ENCODE results near the gene SLC23A3. TPM values are rescaled to one million over a fixed set of nuclear protein-coding genes. Genes with fewer than 3 reads are reported as not detected.

SLC23A3 gene
- total and polyA plus RNA-seq, 9 of the 15 experiments (the other 6 are each of a cell fraction or from before 2014, with no cell fraction given) = 0.06 to 0.64 (median 0.16) TPM

Other genes with a start within 250 kb of the SLC23A3 start
Only the 7 nearest of the 21 such genes appear.
- gene NHEJ1, start 9.2 kb downstream of the SLC23A3 start, total RNA-seq (2014; rRNA removed) = 9.0 and 13.8 TPM in 2 replicates
- gene NHEJ1, start 9.2 kb downstream of the SLC23A3 start, total RNA-seq (2014; rRNA removed; fragmentation: Illumina TruSeq; extraction: Trizol) = 13.6 and 13.9 TPM in 2 replicates
- 10.6 and 10.7 TPM in 2 replicates for gene NHEJ1, start 9.2 kb downstream of the SLC23A3 start, total RNA-seq (2015; rRNA removed; fragmentation: Illumina TruSeq; extraction: Trizol)
- gene NHEJ1, start 9.2 kb downstream of the SLC23A3 start, total RNA-seq (2021) = 9.7 and 12.2 TPM in 2 replicates
- 18.9 and 19.8 TPM in 2 replicates for gene NHEJ1, start 9.2 kb downstream of the SLC23A3 start, polyA plus RNA-seq (2011; rRNA removed)
- 15.6 and 15.8 TPM in 2 replicates for gene NHEJ1, start 9.2 kb downstream of the SLC23A3 start, polyA plus RNA-seq (2014; fragmentation: Illumina TruSeq; extraction: Trizol)
- 10 to 100 TPM; 16.5 to 23.7 TPM for gene NHEJ1, start 9.2 kb downstream of the SLC23A3 start, polyA plus RNA-seq (2014; fragmentation: Nextera tagmentation; extraction: Ambion mirVana)
- 9.3 and 11.6 TPM in 2 replicates for gene NHEJ1, start 9.2 kb downstream of the SLC23A3 start, polyA plus RNA-seq (2014; rRNA removed)
- gene CNPPD1, start 6.9 kb upstream of the SLC23A3 start, total RNA-seq (2014; rRNA removed) = 30.5 and 32.2 TPM in 2 replicates
- 16.3 and 17.4 TPM in 2 replicates for gene CNPPD1, start 6.9 kb upstream of the SLC23A3 start, total RNA-seq (2014; rRNA removed; fragmentation: Illumina TruSeq; extraction: Trizol)
- gene CNPPD1, start 6.9 kb upstream of the SLC23A3 start, total RNA-seq (2015; rRNA removed; fragmentation: Illumina TruSeq; extraction: Trizol) = 22.3 and 23.3 TPM in 2 replicates
- gene CNPPD1, start 6.9 kb upstream of the SLC23A3 start, total RNA-seq (2021) = 51.6 and 53.5 TPM in 2 replicates
- gene CNPPD1, start 6.9 kb upstream of the SLC23A3 start, polyA plus RNA-seq (2011; rRNA removed) = 27.0 and 33.6 TPM in 2 replicates
- gene CNPPD1, start 6.9 kb upstream of the SLC23A3 start, polyA plus RNA-seq (2014; fragmentation: Illumina TruSeq; extraction: Trizol) = 30.4 and 38.0 TPM in 2 replicates
- gene CNPPD1, start 6.9 kb upstream of the SLC23A3 start, polyA plus RNA-seq (2014; fragmentation: Nextera tagmentation; extraction: Ambion mirVana) = 10 to 100 TPM in 1 of 2 experiments, 1 to 10 TPM in 1; 9.9 to 21.9 TPM
- gene CNPPD1, start 6.9 kb upstream of the SLC23A3 start, polyA plus RNA-seq (2014; rRNA removed) = 35.9 and 39.8 TPM in 2 replicates
- gene RETREG2, start 8.2 kb upstream of the SLC23A3 start, total RNA-seq (2014; rRNA removed) = 19.2 and 19.9 TPM in 2 replicates
- 13.2 and 16.0 TPM in 2 replicates for gene RETREG2, start 8.2 kb upstream of the SLC23A3 start, total RNA-seq (2014; rRNA removed; fragmentation: Illumina TruSeq; extraction: Trizol)
- 18.5 and 19.2 TPM in 2 replicates for gene RETREG2, start 8.2 kb upstream of the SLC23A3 start, total RNA-seq (2015; rRNA removed; fragmentation: Illumina TruSeq; extraction: Trizol)
- gene RETREG2, start 8.2 kb upstream of the SLC23A3 start, total RNA-seq (2021) = 32.1 TPM in 2 replicates
- gene RETREG2, start 8.2 kb upstream of the SLC23A3 start, polyA plus RNA-seq (2011; rRNA removed) = 40.1 and 40.6 TPM in 2 replicates
- gene RETREG2, start 8.2 kb upstream of the SLC23A3 start, polyA plus RNA-seq (2014; fragmentation: Illumina TruSeq; extraction: Trizol) = 20.5 and 22.1 TPM in 2 replicates
- gene RETREG2, start 8.2 kb upstream of the SLC23A3 start, polyA plus RNA-seq (2014; fragmentation: Nextera tagmentation; extraction: Ambion mirVana) = 10 to 100 TPM in 1 of 2 experiments, 1 to 10 TPM in 1; 4.9 to 22.6 TPM
- gene RETREG2, start 8.2 kb upstream of the SLC23A3 start, polyA plus RNA-seq (2014; rRNA removed) = 18.7 and 19.2 TPM in 2 replicates
- gene ZFAND2B, start 36.8 kb upstream of the SLC23A3 start, total RNA-seq (2014; rRNA removed) = 29.8 and 37.3 TPM in 2 replicates
- gene ZFAND2B, start 36.8 kb upstream of the SLC23A3 start, total RNA-seq (2014; rRNA removed; fragmentation: Illumina TruSeq; extraction: Trizol) = 10.1 and 16.5 TPM in 2 replicates
- 21.6 and 22.7 TPM in 2 replicates for gene ZFAND2B, start 36.8 kb upstream of the SLC23A3 start, total RNA-seq (2015; rRNA removed; fragmentation: Illumina TruSeq; extraction: Trizol)
- 28.2 and 31.4 TPM in 2 replicates for gene ZFAND2B, start 36.8 kb upstream of the SLC23A3 start, total RNA-seq (2021)
- gene ZFAND2B, start 36.8 kb upstream of the SLC23A3 start, polyA plus RNA-seq (2011; rRNA removed) = 26.1 and 30.9 TPM in 2 replicates
- gene ZFAND2B, start 36.8 kb upstream of the SLC23A3 start, polyA plus RNA-seq (2014; fragmentation: Illumina TruSeq; extraction: Trizol) = 28.9 and 33.0 TPM in 2 replicates
- 10 to 100 TPM in 1 of 2 experiments, 1 to 10 TPM in 1; 9.9 to 14.6 TPM for gene ZFAND2B, start 36.8 kb upstream of the SLC23A3 start, polyA plus RNA-seq (2014; fragmentation: Nextera tagmentation; extraction: Ambion mirVana)
- 26.0 and 33.3 TPM in 2 replicates for gene ZFAND2B, start 36.8 kb upstream of the SLC23A3 start, polyA plus RNA-seq (2014; rRNA removed)
- 19.1 and 25.7 TPM in 2 replicates for gene ABCB6, start 48.9 kb upstream of the SLC23A3 start, total RNA-seq (2014; rRNA removed)
- gene ABCB6, start 48.9 kb upstream of the SLC23A3 start, total RNA-seq (2014; rRNA removed; fragmentation: Illumina TruSeq; extraction: Trizol) = 15.2 and 16.8 TPM in 2 replicates
- 11.9 and 12.0 TPM in 2 replicates for gene ABCB6, start 48.9 kb upstream of the SLC23A3 start, total RNA-seq (2015; rRNA removed; fragmentation: Illumina TruSeq; extraction: Trizol)
- gene ABCB6, start 48.9 kb upstream of the SLC23A3 start, total RNA-seq (2021) = 29.2 and 31.6 TPM in 2 replicates
- gene ABCB6, start 48.9 kb upstream of the SLC23A3 start, polyA plus RNA-seq (2011; rRNA removed) = 21.0 and 45.8 TPM in 2 replicates
- 26.6 and 29.8 TPM in 2 replicates for gene ABCB6, start 48.9 kb upstream of the SLC23A3 start, polyA plus RNA-seq (2014; fragmentation: Illumina TruSeq; extraction: Trizol)
- 1 to 10 TPM; 3.7 to 8.1 TPM for gene ABCB6, start 48.9 kb upstream of the SLC23A3 start, polyA plus RNA-seq (2014; fragmentation: Nextera tagmentation; extraction: Ambion mirVana)
- gene ABCB6, start 48.9 kb upstream of the SLC23A3 start, polyA plus RNA-seq (2014; rRNA removed) = 13.6 and 15.1 TPM in 2 replicates
- 23.5 and 36.3 TPM in 2 replicates for gene ATG9A, start 59.6 kb upstream of the SLC23A3 start, total RNA-seq (2014; rRNA removed)
- 21.0 and 21.9 TPM in 2 replicates for gene ATG9A, start 59.6 kb upstream of the SLC23A3 start, total RNA-seq (2014; rRNA removed; fragmentation: Illumina TruSeq; extraction: Trizol)
- 13.9 and 19.3 TPM in 2 replicates for gene ATG9A, start 59.6 kb upstream of the SLC23A3 start, total RNA-seq (2015; rRNA removed; fragmentation: Illumina TruSeq; extraction: Trizol)
- 47.9 and 54.5 TPM in 2 replicates for gene ATG9A, start 59.6 kb upstream of the SLC23A3 start, total RNA-seq (2021)
- 65.6 and 83.0 TPM in 2 replicates for gene ATG9A, start 59.6 kb upstream of the SLC23A3 start, polyA plus RNA-seq (2011; rRNA removed)
- gene ATG9A, start 59.6 kb upstream of the SLC23A3 start, polyA plus RNA-seq (2014; fragmentation: Illumina TruSeq; extraction: Trizol) = 38.7 and 40.7 TPM in 2 replicates
- gene ATG9A, start 59.6 kb upstream of the SLC23A3 start, polyA plus RNA-seq (2014; fragmentation: Nextera tagmentation; extraction: Ambion mirVana) = under 1 TPM; 0.25 to 0.60 TPM
- 23.4 and 35.3 TPM in 2 replicates for gene ATG9A, start 59.6 kb upstream of the SLC23A3 start, polyA plus RNA-seq (2014; rRNA removed)
- gene ANKZF1, start 59.8 kb upstream of the SLC23A3 start, total RNA-seq (2014; rRNA removed) = 40.7 and 41.5 TPM in 2 replicates
- gene ANKZF1, start 59.8 kb upstream of the SLC23A3 start, total RNA-seq (2014; rRNA removed; fragmentation: Illumina TruSeq; extraction: Trizol) = 22.5 and 26.3 TPM in 2 replicates
- 21.6 and 21.8 TPM in 2 replicates for gene ANKZF1, start 59.8 kb upstream of the SLC23A3 start, total RNA-seq (2015; rRNA removed; fragmentation: Illumina TruSeq; extraction: Trizol)
- 36.3 and 43.5 TPM in 2 replicates for gene ANKZF1, start 59.8 kb upstream of the SLC23A3 start, total RNA-seq (2021)
- 47.0 and 86.3 TPM in 2 replicates for gene ANKZF1, start 59.8 kb upstream of the SLC23A3 start, polyA plus RNA-seq (2011; rRNA removed)
- gene ANKZF1, start 59.8 kb upstream of the SLC23A3 start, polyA plus RNA-seq (2014; fragmentation: Illumina TruSeq; extraction: Trizol) = 29.2 and 31.0 TPM in 2 replicates
- 1 to 10 TPM; 3.1 to 3.9 TPM for gene ANKZF1, start 59.8 kb upstream of the SLC23A3 start, polyA plus RNA-seq (2014; fragmentation: Nextera tagmentation; extraction: Ambion mirVana)
- 49.0 and 60.6 TPM in 2 replicates for gene ANKZF1, start 59.8 kb upstream of the SLC23A3 start, polyA plus RNA-seq (2014; rRNA removed)